Mammary epithelial cell (primary cell): ENCODE results near the gene BTBD16.

Source experiments
- CTCF ChIP-seq, 2 donors: IDR thresholded peaks in 1 of 2; conservative IDR thresholded peaks in 1 of 2; 2 replicates each; pipeline ENCODE4 v1.5.1; 2011 to 2012; ENCODE audit warnings: inconsistent platforms in 2 of 2, low read length in 2 of 2, mild to moderate bottlenecking in 2 of 2, control low read depth in 1 of 2, low read depth in 1 of 2; ENCODE audit not compliant: insufficient read depth in 1 of 2; ENCODE audit errors: extremely low read depth in 1 of 2
- EZH2 ChIP-seq: IDR thresholded peaks from 2 replicates; pipeline ENCODE4 v1.6.1; 2012; ENCODE audit warnings: low read length, inconsistent platforms, borderline replicate concordance

GRCh38 chr10:122350893-122351292, 79.8 kb downstream of the BTBD16 start:
- TF ChIP-seq EZH2 (no peak), CTCF (conservative IDR thresholded peaks at IDR 0.05 in 1 of 2, IDR thresholded peaks at IDR 0.05 in 1 of 2; ENCODE audit: extremely low read depth in 1 of 2, insufficient read depth in 1 of 2, low read depth in 1 of 2, low read length in 2 of 2) (no peak)
